K562 (cell line): ENCODE measurements around the gene ZSWIM9. TPM values are rescaled to one million over a fixed set of nuclear protein-coding genes. Genes with fewer than 3 reads are reported as not detected.

Source experiments
- BRF2 ChIP-seq: IDR thresholded peaks from 3 replicates; pipeline ENCODE4 v1.6.1; 2011; ENCODE audit warnings: borderline replicate concordance, mild to moderate bottlenecking; ENCODE audit not compliant: insufficient read length, insufficient read depth
- E2F4 ChIP-seq: sonication (generic); formaldehyde crosslinking; IDR thresholded peaks from 2 replicates; pipeline ENCODE4 v1.8.0; 2022; ENCODE audit warnings: mild to moderate bottlenecking, low read depth, missing genetic modification reagents
- FOXJ2 ChIP-seq: fragments of 200-800 bp; sonication (Bioruptor generic); IDR thresholded peaks from 2 replicates; pipeline ENCODE4 v1.6.1; 2016; ENCODE audit warnings: missing genetic modification characterization, missing compliant biosample characterization
- GABPA ChIP-seq: fragments of 200-800 bp; sonication (Bioruptor generic); conservative IDR thresholded peaks from 2 replicates; pipeline ENCODE4 v1.6.1; 2016; ENCODE audit warnings: low read depth, missing genetic modification characterization, missing compliant biosample characterization
- HMG20A ChIP-seq: fragments of 450-650 bp; formaldehyde crosslinking; conservative IDR thresholded peaks from 2 replicates; pipeline ENCODE4 v1.4.0; 2020; ENCODE audit warnings: mild to moderate bottlenecking, mixed read lengths
- HSF4 ChIP-seq: fragments of 250-450 bp; sonication (Bioruptor Pico); IDR thresholded peaks from 2 replicates; pipeline ENCODE4 v2.1.2; 2022; ENCODE audit warnings: mild to moderate bottlenecking, moderate library complexity, borderline replicate concordance
- MBD2 ChIP-seq: sonication (generic); IDR thresholded peaks from 2 replicates; pipeline ENCODE4 v1.6.1; 2016; ENCODE audit warnings: low read depth, borderline replicate concordance
- NFIC ChIP-seq: fragments of 450-650 bp; IDR thresholded peaks from 2 replicates; pipeline ENCODE4 v1.6.1; 2017; ENCODE audit warnings: mild to moderate bottlenecking, inconsistent platforms
- NR1H2 ChIP-seq: sonication (generic); formaldehyde crosslinking; IDR thresholded peaks from 2 replicates; pipeline ENCODE4 v1.4.0; 2020; ENCODE audit warnings: mild to moderate bottlenecking, missing genetic modification reagents
- PHB ChIP-seq: fragments of 250-450 bp; sonication (Bioruptor Pico); IDR thresholded peaks from 2 replicates; pipeline ENCODE4 v1.5.0; 2021
- SAFB ChIP-seq: fragments of 200-400 bp; formaldehyde crosslinking; IDR thresholded peaks from 2 replicates; pipeline ENCODE4 v1.6.1; 2017; ENCODE audit warnings: low read depth, low read length, borderline replicate concordance
- SFPQ ChIP-seq: fragments of 200-400 bp; formaldehyde crosslinking; IDR thresholded peaks from 2 replicates; pipeline ENCODE4 v1.6.1; 2017; ENCODE audit warnings: mild to moderate bottlenecking, low read depth, low read length, moderate library complexity
- SMARCB1 ChIP-seq: IDR thresholded peaks from 2 replicates; pipeline ENCODE4 v1.6.1; 2011; ENCODE audit warnings: improper control_type of control experiment, low read depth; ENCODE audit not compliant: insufficient read length
- SNIP1 ChIP-seq: fragments of 450-650 bp; IDR thresholded peaks from 2 replicates; pipeline ENCODE4 v1.7.1; 2017; ENCODE audit warnings: low read depth, mild to moderate bottlenecking
- SP1 ChIP-seq: sonication (generic); formaldehyde crosslinking; IDR thresholded peaks from 2 replicates; pipeline ENCODE4 v1.8.1; 2022; ENCODE audit warnings: mild to moderate bottlenecking, missing genetic modification reagents
- TGIF2 ChIP-seq: sonication (generic); formaldehyde crosslinking; IDR thresholded peaks from 2 replicates; pipeline ENCODE4 v1.8.1; 2022; ENCODE audit warnings: mild to moderate bottlenecking, missing genetic modification reagents, moderate library complexity
- ZC3H4 ChIP-seq: sonication (generic); formaldehyde crosslinking; IDR thresholded peaks from 2 replicates; pipeline ENCODE4 v1.9.0; 2021; ENCODE audit warnings: missing genetic modification reagents, borderline replicate concordance
- ZFP36 ChIP-seq: fragments of 150-350 bp; IDR thresholded peaks from 2 replicates; pipeline ENCODE4 v1.6.1; 2018; ENCODE audit warnings: low read length, low read depth; ENCODE audit not compliant: partially characterized antibody
- ZNF324 ChIP-seq: fragments of 250-450 bp; sonication (Bioruptor Pico); IDR thresholded peaks from 2 replicates; pipeline ENCODE4 v1.4.0; 2020; ENCODE audit warnings: mild to moderate bottlenecking
- ZNF512 ChIP-seq: IDR thresholded peaks from 2 replicates; pipeline ENCODE4 v1.6.1; 2016; ENCODE audit warnings: missing genetic modification characterization, missing compliant biosample characterization
- polyA plus RNA-seq, 8 experiments: library from polyadenylated mRNA; depleted of rRNA in 4 of 8; stranded (reverse) in 5 of 8; unstranded in 3 of 8; fragments of >200 nt; fragmentation: Nextera tagmentation in 2 of 8; fragmentation: Illumina TruSeq in 1 of 8; extraction: Ambion mirVana in 2 of 8; extraction: Trizol in 1 of 8; gene quantifications; 2 replicates each; pipeline versions ENCODE4 v1.2.1 to v1.2.3, GENCODE V29; 2011 to 2014; ENCODE audit warnings: inconsistent platforms in 1 of 8, missing spikeins in 1 of 8
- total RNA-seq, 7 experiments: library from RNA; depleted of rRNA in 6 of 7; stranded (reverse); fragments of >200 nt in 6 of 7; fragmentation: Illumina TruSeq in 2 of 7; extraction: Trizol in 2 of 7; gene quantifications; 2 replicates each; pipeline versions ENCODE4 v1.2.1 to v1.2.3, GENCODE V29; 2011 to 2021; ENCODE audit warnings: low replicate concordance in 1 of 7
- TF ChIP-seq, protein P1 (sequence below): fragments of 450-650 bp; formaldehyde crosslinking; IDR thresholded peaks from 2 replicates; pipeline ENCODE4 v1.4.0; 2020; ENCODE audit warnings: mild to moderate bottlenecking, moderate library complexity

The ZSWIM9 gene
- total and polyA plus RNA-seq, 9 of the 15 experiments (the other 6 are each of a cell fraction or from before 2014, with no cell fraction given), result 0.04 to 1.4 (median 0.34) TPM; not detected in 1

GRCh38 chr19:48169939-48170803, at the start of gene ZSWIM9, which contains the start of gene LIG1 (continued):
- TF ChIP-seq HMG20A (CRISPR knock-in tag) (no peak), BRF2 (no peak), HSF4 (CRISPR knock-in tag) (no peak), ZC3H4 (CRISPR knock-in tag) (no peak), TGIF2 (CRISPR knock-in tag) (no peak), NFIC (no peak), SAFB (peak; percentile 64; the same call in 1 of the 2 replicates), NR1H2 (no peak), SNIP1 (no peak), MBD2 (peak; percentile 74), E2F4 (CRISPR knock-in tag) (peak; percentile 92), SMARCB1 (no peak), FOXJ2 (peak; percentile 67; the same call in 1 of the 2 replicates), PHB (CRISPR knock-in tag) (no peak), ZFP36 (no peak), ZNF512 (tag) (no peak), GABPA (tag) (peak; percentile 5; the same call in 1 of the 2 replicates), SP1 (CRISPR knock-in tag) (peak; percentile 98), SFPQ (no peak), ZNF324 (CRISPR knock-in tag) (no peak)
- TF ChIP-seq, protein P1, sequence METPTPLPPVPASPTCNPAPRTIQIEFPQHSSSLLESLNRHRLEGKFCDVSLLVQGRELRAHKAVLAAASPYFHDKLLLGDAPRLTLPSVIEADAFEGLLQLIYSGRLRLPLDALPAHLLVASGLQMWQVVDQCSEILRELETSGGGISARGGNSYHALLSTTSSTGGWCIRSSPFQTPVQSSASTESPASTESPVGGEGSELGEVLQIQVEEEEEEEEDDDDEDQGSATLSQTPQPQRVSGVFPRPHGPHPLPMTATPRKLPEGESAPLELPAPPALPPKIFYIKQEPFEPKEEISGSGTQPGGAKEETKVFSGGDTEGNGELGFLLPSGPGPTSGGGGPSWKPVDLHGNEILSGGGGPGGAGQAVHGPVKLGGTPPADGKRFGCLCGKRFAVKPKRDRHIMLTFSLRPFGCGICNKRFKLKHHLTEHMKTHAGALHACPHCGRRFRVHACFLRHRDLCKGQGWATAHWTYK, result peak; percentile 75; the same call in 1 of the 2 replicates
